IMR-90 (cell line): ENCODE measurements around the gene SOX12. TPM values are rescaled to one million over a fixed set of nuclear protein-coding genes. Genes with fewer than 3 reads are reported as not detected.
A peak's percentile ranks its signal among the peaks of the same experiment; 100 is the strongest.

ENCODE experiments used
- ATAC-seq: fragments of 200-7000 bp; cut with Tn5 transposase; 2 replicates; pipeline ENCODE4 v1.9.1; 2020; ENCODE audit warnings: low read depth, mild to moderate bottlenecking, moderate library complexity
- BruUV-seq: library from RNA; stranded (reverse); fragments of 400-500 nt; replicated peaks from 2 replicates; lab custom pipeline; 2021; lab: Mats Ljungman, UMichigan
- CTCF ChIA-PET: fragments of 300-600 bp; formaldehyde crosslinking; extraction: SDS; loops from one replicate; lab custom pipeline; 2021; ENCODE audit warnings: antibody characterized with exemption; lab: Yijun Ruan, JAX
- POLR2A ChIA-PET: fragments of 300-600 bp; sonication (Branson Sonifier 250); formaldehyde crosslinking; loops from one replicate; lab custom pipeline; 2022; ENCODE audit warnings: antibody characterized with exemption; ENCODE audit not compliant: unreplicated experiment; lab: Charles Lee
- DNase-seq: peaks from one replicate; pipeline ENCODE4 v3.0.0; 2013
- H2AFZ ChIP-seq: replicated peaks from 2 replicates; pipeline ENCODE3; 2013; ENCODE audit warnings: low read length, mild to moderate bottlenecking; ENCODE audit not compliant: poor library complexity
- H2AK5ac ChIP-seq: 2 replicates; pipeline ENCODE4 v1.6.1; 2013; ENCODE audit warnings: low read depth, low read length, inconsistent platforms
- H2AK9ac ChIP-seq: replicated peaks from 2 replicates; pipeline ENCODE3; 2013; ENCODE audit warnings: mild to moderate bottlenecking, low read depth, low read length, moderate library complexity; ENCODE audit not compliant: poor library complexity
- H2BK120ac ChIP-seq: 2 replicates; pipeline ENCODE4 v1.6.1; 2013; ENCODE audit warnings: low read depth, low read length, inconsistent platforms
- H2BK15ac ChIP-seq: 3 replicates; pipeline ENCODE4 v1.6.1; 2013; ENCODE audit warnings: low read depth, low read length, inconsistent platforms
- H2BK20ac ChIP-seq: 2 replicates; pipeline ENCODE4 v1.6.1; 2013; ENCODE audit warnings: low read depth, mild to moderate bottlenecking, inconsistent platforms, low read length, moderate library complexity
- H2BK5ac ChIP-seq: 2 replicates; pipeline ENCODE4 v1.6.1; 2013; ENCODE audit warnings: mild to moderate bottlenecking, low read depth, low read length, inconsistent platforms; ENCODE audit not compliant: poor library complexity, severe bottlenecking
- H3K14ac ChIP-seq: replicated peaks from 2 replicates; pipeline ENCODE4 v1.6.1; 2013; ENCODE audit warnings: low read depth, low read length, inconsistent platforms
- H3K18ac ChIP-seq: 2 replicates; pipeline ENCODE4 v1.6.1; 2013; ENCODE audit warnings: low read depth, low read length, control low read depth
- H3K23ac ChIP-seq: 2 replicates; pipeline ENCODE4 v1.6.1; 2013; ENCODE audit warnings: low read depth, low read length, inconsistent platforms
- H3K27ac ChIP-seq: 2 replicates; pipeline ENCODE4 v1.5.1; 2013; ENCODE audit warnings: mild to moderate bottlenecking, control low read depth, low read length; ENCODE audit not compliant: insufficient read depth
- H3K27me3 ChIP-seq: 2 replicates; pipeline ENCODE4 v1.6.1; 2013; ENCODE audit warnings: low read length; ENCODE audit not compliant: control insufficient read depth, insufficient read depth
- H3K36me3 ChIP-seq: 2 replicates; pipeline ENCODE4 v1.6.1; 2013; ENCODE audit warnings: low read length, mixed read lengths; ENCODE audit not compliant: control insufficient read depth, insufficient read depth
- H3K4ac ChIP-seq: 2 replicates; pipeline ENCODE4 v1.6.1; 2013; ENCODE audit warnings: low read depth, low read length, inconsistent platforms
- H3K4me1 ChIP-seq: 2 replicates; pipeline ENCODE4 v1.6.1; 2013; ENCODE audit warnings: low read length, mixed read lengths; ENCODE audit not compliant: control insufficient read depth, insufficient read depth
- H3K4me2 ChIP-seq: 2 replicates; pipeline ENCODE4 v1.6.1; 2013; ENCODE audit warnings: low read depth, mild to moderate bottlenecking, control low read depth, low read length, moderate library complexity
- H3K4me3 ChIP-seq: 2 replicates; pipeline ENCODE4 v1.5.1; 2013; ENCODE audit warnings: low read depth, mild to moderate bottlenecking, control low read depth, low read length, moderate library complexity; ENCODE audit not compliant: insufficient read depth
- H3K56ac ChIP-seq: 2 replicates; pipeline ENCODE4 v1.6.1; 2013; ENCODE audit warnings: low read length, inconsistent platforms; ENCODE audit not compliant: insufficient read depth; ENCODE audit errors: extremely low read depth
- H3K79me1 ChIP-seq, 2 experiments: 2 replicates each; pipeline ENCODE4 v1.6.1; 2013; ENCODE audit warnings: low read length in 2 of 2, inconsistent platforms in 1 of 2, low read depth in 1 of 2
- H3K9ac ChIP-seq: 2 replicates; pipeline ENCODE4 v1.6.1; 2013; ENCODE audit warnings: low read depth, low read length, control low read depth
- H3K9me1 ChIP-seq: 2 replicates; pipeline ENCODE4 v1.6.1; 2013; ENCODE audit warnings: low read length, inconsistent platforms; ENCODE audit not compliant: insufficient read depth
- H3K9me3 ChIP-seq: 2 replicates; pipeline ENCODE4 v1.6.1; 2013; ENCODE audit warnings: low read length; ENCODE audit not compliant: control insufficient read depth, insufficient read depth
- H4K20me1 ChIP-seq: 2 replicates; pipeline ENCODE4 v1.6.1; 2013; ENCODE audit warnings: low read length, inconsistent platforms; ENCODE audit not compliant: insufficient read depth
- H4K5ac ChIP-seq: 2 replicates; pipeline ENCODE4 v1.6.1; 2013; ENCODE audit warnings: mild to moderate bottlenecking, low read depth, low read length, control low read depth
- H4K8ac ChIP-seq, 2 experiments: 2 replicates each; pipeline ENCODE4 v1.6.1; 2013; ENCODE audit warnings: low read depth in 2 of 2, low read length in 2 of 2, control low read depth in 1 of 2, inconsistent platforms in 1 of 2
- H4K91ac ChIP-seq: 2 replicates; pipeline ENCODE4 v1.6.1; 2013; ENCODE audit warnings: low read depth, low read length, inconsistent platforms; ENCODE audit not compliant: insufficient read depth
- CHD1 ChIP-seq: IDR thresholded peaks from 2 replicates; pipeline ENCODE4 v1.6.1; 2012; ENCODE audit warnings: low read depth, low read length, improper control_type of control experiment
- MAFK ChIP-seq: IDR thresholded peaks from 2 replicates; pipeline ENCODE4 v1.6.1; 2012; ENCODE audit warnings: low read depth, low read length, improper control_type of control experiment
- WGBS, 2 experiments: methylation state at CpG; one replicate each; pipeline versions ENCODE4 v1.1.5 to v1.1.7; 2013; ENCODE audit warnings: missing lambda C conversion rate in 2 of 2; ENCODE audit not compliant: insufficient read length in 1 of 2; ENCODE audit errors: extremely low coverage in 2 of 2; 5-methylcytosine and 5-hydroxymethylcytosine counted together
- dilution Hi-C: fragments of 300-500 bp; cut with HindIII; formaldehyde crosslinking; loops from one replicate; pipeline ENCODE4 v1.14.3; 2018; ENCODE audit warnings: low sequenced_read_pairs; ENCODE audit not compliant: unreplicated experiment
- in situ Hi-C: fragments of 300-500 bp; cut with MboI; formaldehyde crosslinking; loops from 3 replicates; pipeline ENCODE4 v1.14.3; 2019; ENCODE audit warnings: low sequenced_read_pairs, inconsistent platforms, mixed read lengths
- intact Hi-C: fragments of 100-400 bp; cut with micrococcal nuclease; formaldehyde crosslinking; loops from 2 replicates; pipeline ENCODE4 v1.10.0; 2022
- polyA plus RNA-seq, 3 experiments: library from polyadenylated mRNA; depleted of rRNA; stranded (reverse); fragments of >200 nt; gene quantifications; 2 replicates each; pipeline ENCODE4 v1.2.3, GENCODE V29; 2012; ENCODE audit warnings: low replicate concordance in 1 of 3
- total RNA-seq: library from RNA; depleted of rRNA; stranded (reverse); fragments of >200 nt; gene quantifications from 2 replicates; pipeline ENCODE4 v1.2.3, GENCODE V29; 2012

Gene SOX12
- total and polyA plus RNA-seq, 2 of the 4 experiments (the other 2 are of a cell fraction), result 1.1 to 6.2 TPM

GRCh38 chr20:313402-313801 is 11.9 kb upstream of the SOX12 start:
- no peak for TF ChIP-seq CHD1
- TF ChIP-seq MAFK, result peak; percentile 31; the same call in 1 of the 2 replicates
- Histone ChIP-seq H3K14ac (no peak overlapping the region), H3K4me1 (peaks cover 17% of the 10 kb centered on the region), H3K4ac (no peak overlapping the region), H2AK5ac (no peak overlapping the region), H4K8ac (no peak overlapping the region), H3K4me3 (no peak overlapping the region), H2BK5ac (no peak overlapping the region), H3K9me3 (no peaks in the 10 kb centered on the region), H3K18ac (no peak overlapping the region), H3K9ac (no peak overlapping the region), H3K79me1 (peaks cover 0 to 4% of the 10 kb centered on the region in 2 experiments; a peak in 1 of 4 replicates), H2BK20ac (no peak overlapping the region), H3K4me2 (no peak overlapping the region), H2AFZ (no peak overlapping the region), H4K20me1 (no peaks in the 10 kb centered on the region), H4K5ac (no peak overlapping the region), H3K27me3 (no peaks in the 10 kb centered on the region), H2BK15ac (no peak overlapping the region), H2BK120ac (no peak overlapping the region), H3K36me3 (no peaks in the 10 kb centered on the region), H3K9me1 (peaks cover 3% of the 10 kb centered on the region; the same call in 1 of the 2 replicates), H3K23ac (no peak overlapping the region), H2AK9ac (no peak overlapping the region), H4K91ac (no peak overlapping the region), H3K27ac (no peak overlapping the region), H3K56ac (no peak overlapping the region)
- DNase-seq, result no peak
- in situ Hi-C loops, result no loop called here
- POLR2A ChIA-PET, result no interaction called here
- no CpG with 5 or more reads among the region's 5 CpGs for WGBS, 2 experiments
- no peak for ATAC-seq
- no TSS peak for BruUV-seq
- CTCF ChIA-PET, result no interaction called here
- dilution Hi-C loops, result no loop called here
- intact Hi-C loops, result no loop called here
